VCaP (cell line): ENCODE measurements around the gene CHD6.

Experiments
- H3K27ac ChIP-seq: fragments of 450-650 bp; 2 replicates; pipeline ENCODE4 v1.5.1; 2017
- TF ChIP-seq, protein P1 (sequence below): fragments of 450-650 bp; conservative IDR thresholded peaks from 2 replicates; pipeline ENCODE4 v1.5.1; 2017; ENCODE audit warnings: mild to moderate bottlenecking, moderate library complexity

The CHD6 gene

GRCh38 chr20:41617902-41618806 lies at the start of gene CHD6:
CHD6 (minus strand) TSS chr20:41618377; CDS start chr20:41551337, 67,040 bp downstream.
- H3K27ac ChIP-seq: peak within 1 kb of the TSS; percentile 99
- TF ChIP-seq, protein P1, sequence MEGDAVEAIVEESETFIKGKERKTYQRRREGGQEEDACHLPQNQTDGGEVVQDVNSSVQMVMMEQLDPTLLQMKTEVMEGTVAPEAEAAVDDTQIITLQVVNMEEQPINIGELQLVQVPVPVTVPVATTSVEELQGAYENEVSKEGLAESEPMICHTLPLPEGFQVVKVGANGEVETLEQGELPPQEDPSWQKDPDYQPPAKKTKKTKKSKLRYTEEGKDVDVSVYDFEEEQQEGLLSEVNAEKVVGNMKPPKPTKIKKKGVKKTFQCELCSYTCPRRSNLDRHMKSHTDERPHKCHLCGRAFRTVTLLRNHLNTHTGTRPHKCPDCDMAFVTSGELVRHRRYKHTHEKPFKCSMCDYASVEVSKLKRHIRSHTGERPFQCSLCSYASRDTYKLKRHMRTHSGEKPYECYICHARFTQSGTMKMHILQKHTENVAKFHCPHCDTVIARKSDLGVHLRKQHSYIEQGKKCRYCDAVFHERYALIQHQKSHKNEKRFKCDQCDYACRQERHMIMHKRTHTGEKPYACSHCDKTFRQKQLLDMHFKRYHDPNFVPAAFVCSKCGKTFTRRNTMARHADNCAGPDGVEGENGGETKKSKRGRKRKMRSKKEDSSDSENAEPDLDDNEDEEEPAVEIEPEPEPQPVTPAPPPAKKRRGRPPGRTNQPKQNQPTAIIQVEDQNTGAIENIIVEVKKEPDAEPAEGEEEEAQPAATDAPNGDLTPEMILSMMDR: no peak

GRCh38 chr20:41664584-41664983 lies 46.4 kb upstream of the CHD6 start:
- no peak overlapping the region for H3K27ac ChIP-seq
- TF ChIP-seq, protein P1: no peak

DNA sequence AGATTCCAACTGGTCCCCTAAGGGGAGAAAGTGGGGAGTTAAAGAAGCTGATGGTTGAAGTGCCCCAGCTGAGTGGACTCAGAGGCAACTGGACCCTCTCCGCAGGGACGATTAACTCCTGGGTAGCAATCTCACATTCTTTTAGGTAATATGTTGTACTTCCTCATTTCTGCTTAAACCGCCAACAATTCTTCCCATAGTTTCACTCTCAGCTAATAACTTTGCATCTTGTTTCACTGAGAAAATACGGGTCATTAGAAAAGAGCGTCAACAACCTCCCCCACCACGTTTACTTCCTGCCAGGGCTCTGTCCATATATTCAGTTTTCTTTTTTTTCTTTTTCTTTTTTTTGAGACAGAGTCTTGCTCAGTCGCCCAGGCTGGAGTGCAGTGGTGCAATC lies 39.5 kb upstream of the CHD6 start:
- H3K27ac ChIP-seq: no peak overlapping the region
- TF ChIP-seq, protein P1: no peak

DNA sequence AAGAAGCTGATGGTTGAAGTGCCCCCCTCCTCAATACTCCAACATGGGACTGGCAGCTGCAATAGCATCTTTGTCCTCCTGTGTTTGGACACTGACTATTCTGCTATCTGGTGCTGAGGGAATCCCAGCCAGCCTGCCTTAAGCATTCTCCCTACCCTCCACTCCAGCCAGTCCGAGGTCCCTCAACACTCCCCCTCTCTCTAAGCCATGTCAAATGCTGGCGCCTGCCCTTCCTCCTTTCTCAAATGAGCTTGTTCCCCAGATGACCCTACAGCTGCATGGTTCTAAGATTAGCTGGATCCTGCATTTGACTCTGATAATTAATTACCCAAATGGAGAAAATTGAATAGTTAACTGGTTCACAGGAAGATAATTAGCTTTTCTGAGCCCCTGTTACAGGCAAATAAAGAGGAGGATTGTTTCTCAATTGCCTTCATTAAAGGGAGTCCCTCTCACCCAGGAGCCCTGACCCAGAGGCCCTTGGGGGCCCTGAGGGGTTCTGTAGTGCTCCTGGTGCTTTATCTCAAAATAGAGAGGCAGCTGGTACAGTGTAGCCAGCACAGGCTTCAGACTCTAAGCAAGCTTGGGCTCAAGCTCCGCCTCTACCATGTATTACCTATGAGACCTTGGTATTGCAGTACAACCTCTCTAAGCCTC lies 37.9 kb upstream of the CHD6 start:
- TF ChIP-seq, protein P1: no peak
- no peak overlapping the region for H3K27ac ChIP-seq

DNA sequence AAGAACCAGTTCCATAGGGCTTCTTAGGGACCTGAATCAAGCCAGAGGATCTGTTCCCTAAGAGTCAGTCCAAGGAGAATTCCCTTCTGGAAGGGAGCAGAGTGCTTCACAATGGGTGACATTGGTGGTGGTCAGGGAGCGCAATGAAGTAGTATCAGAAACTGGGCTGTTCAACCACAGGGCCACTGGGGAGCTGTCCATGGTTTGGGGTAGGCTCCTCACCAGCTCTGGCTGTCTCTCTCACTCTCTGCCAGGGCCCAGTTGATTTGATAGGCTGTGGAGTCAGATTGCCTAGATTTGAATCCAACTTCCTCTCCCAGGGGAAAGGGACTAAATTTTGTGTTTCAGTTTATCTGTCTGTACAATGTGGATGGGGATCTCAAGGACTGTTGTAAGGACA lies 36.7 kb upstream of the CHD6 start:
- TF ChIP-seq, protein P1: no peak
- peak overlapping the region; percentile 100 for H3K27ac ChIP-seq

DNA sequence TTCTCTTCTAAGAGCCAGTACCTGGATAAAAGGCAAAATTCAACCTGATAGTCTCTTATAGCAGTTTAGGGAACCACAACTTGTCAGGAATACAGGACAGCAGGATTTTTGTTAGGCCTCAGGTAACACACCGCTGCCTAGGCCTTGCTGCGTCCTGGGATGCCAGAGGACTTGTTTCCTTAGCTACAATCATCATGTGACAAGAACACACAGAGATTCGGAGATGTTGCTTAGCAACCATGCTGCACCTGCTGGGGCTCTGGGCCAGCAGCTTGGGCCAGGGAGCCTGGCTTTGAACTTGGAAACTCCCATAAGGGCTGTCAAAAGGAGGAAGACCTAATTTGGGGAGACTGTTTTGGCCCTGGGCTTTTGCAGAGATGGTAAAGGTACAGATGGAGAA lies 36.1 kb upstream of the CHD6 start:
- H3K27ac ChIP-seq: peak overlapping the region; percentile 100
- TF ChIP-seq, protein P1: no peak

- TF ChIP-seq, protein P1: no peak
- H3K27ac ChIP-seq: peak overlapping the region; percentile 100
Observed at GRCh38 chr20:41650231-41650948, 32.2 kb upstream of the CHD6 start.
